Effector CD4-positive, alpha-beta T cell (primary cell): ENCODE data around the gene SCN4B.

Experiments
- DNase-seq: peaks from one replicate; pipeline ENCODE4 v3.0.0-alpha.2; 2020

Gene SCN4B

GRCh38 chr11:118151431-118151830 lies 1.2 kb downstream of the SCN4B start:
- no peak for DNase-seq

- no peak for DNase-seq
Observed at GRCh38 chr11:118149493-118149892, 3.1 kb downstream of the SCN4B start.

DNA sequence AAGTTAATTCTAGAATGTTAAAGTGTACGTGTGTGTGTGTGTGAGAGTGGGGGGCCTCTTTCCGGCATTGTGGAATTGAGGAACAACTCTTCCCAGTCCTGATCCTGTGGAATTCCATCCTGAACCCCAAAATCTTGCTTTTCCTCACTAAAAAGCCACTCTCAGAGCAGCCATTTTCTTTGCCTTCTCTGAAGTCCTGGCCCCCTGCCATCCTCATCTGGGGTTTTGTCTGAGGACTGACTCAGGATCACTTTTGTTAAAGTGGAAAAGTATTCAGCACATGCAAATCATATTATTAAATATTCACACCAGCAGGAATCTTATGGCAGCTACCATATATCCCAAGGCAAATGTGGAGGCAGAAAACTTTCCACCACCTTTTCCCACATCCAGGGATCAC lies 3.8 kb downstream of the SCN4B start:
- no peak for DNase-seq

DNA sequence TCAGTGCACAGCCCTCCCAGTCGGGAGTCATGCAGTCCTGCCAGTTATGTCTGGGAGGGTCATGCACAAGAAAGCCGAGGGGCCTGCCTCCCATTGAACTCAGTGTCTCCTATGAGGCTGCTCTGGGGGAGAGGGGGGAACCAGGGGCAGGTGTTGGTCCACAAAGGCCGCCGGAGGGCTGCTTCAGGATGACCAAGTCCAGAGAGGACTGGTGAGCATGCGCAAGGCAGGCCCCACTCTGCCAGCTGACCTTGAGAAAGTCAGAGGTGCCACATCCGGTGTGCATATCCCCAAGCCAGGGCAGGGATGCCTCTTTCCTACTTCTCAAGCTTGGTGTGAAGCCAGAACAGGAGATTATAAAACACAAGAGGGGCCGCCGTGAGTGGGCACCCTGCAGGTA lies 4.4 kb downstream of the SCN4B start:
- DNase-seq: no peak

DNA sequence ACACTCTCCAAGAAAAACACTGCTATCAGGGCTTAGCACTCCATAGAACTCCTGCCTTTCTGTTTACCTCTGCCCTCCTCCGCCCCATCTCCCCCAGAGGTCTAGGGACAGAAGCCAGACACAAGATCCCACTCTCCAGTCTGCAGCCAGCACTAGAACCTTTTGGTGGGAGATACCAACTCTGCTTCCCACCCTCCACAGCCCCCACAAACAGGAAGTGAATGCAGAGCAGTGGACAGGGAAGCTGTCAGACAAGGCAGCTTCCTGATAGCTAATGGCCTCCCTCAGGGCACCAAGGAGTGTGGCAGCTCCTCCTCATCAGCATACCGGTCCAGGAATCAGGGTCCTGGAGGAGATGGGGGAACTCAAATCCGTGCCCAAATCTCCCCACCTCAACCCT lies 5.1 kb downstream of the SCN4B start:
- DNase-seq: no peak

DNA sequence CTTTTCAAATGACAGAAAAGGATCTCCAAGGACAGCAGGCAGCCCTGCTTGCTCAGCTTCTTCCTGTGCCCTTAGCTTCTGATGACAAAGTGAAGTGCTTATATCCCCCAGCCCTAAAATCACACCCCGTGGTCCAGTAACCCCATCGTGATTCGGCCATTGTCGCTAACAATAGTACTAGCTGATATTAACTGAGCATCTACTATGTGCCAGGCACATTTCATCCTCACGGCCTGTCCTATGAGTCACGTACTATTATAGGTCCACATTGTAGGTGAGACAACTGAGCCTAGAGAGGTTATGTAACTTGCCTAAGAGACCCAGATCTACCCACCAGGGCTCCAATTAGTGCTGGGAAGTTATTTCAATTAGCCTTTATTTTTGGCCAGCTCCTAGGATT lies 6.1 kb downstream of the SCN4B start:
- no peak for DNase-seq

- DNase-seq: peak; percentile 82
Observed at GRCh38 chr11:118145285-118146227, 7.1 kb downstream of the SCN4B start.

GRCh38 chr11:118144301-118145268 lies 8.0 kb downstream of the SCN4B start:
- DNase-seq: no peak

- DNase-seq: no peak
Observed at GRCh38 chr11:118143661-118144185, 8.9 kb downstream of the SCN4B start.

DNA sequence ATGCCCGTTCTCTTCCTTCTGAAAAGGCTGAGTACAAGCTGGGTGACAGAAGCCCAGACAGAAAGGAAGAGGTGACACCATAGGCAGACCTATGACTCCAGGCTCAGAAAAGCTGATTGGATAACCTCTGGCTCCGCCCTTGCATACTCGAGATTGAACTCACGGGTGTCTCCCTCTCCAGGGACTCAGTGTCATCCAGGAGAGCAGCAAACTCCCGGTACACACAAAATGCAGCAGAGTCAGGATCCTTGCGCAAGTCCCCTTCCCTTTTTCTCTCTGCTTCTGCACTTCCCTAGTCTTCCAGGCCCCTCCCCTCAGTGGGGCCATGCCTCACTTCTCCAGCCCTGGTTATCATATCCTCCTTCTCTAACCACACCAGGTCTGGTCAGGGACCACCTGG lies 9.8 kb downstream of the SCN4B start:
- no peak for DNase-seq

DNA sequence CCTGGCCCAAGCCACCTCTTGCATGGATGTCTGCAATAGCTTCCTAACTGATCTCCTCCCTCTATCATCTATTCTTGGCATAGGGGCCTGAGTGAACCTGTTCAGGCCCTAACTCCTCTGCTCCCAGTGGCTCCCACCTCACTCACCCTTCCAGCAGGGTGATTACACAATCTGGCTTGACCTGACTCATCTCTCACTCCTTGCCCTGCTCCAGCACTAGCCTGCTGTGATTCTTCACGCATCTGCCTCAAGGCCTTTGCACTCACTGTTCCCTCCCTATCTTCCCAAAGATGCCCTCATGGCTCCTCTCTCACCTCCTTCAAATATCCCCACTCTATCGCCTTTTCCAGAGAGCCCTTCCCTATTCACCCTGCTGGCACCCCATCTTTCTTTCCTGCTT lies 10.5 kb downstream of the SCN4B start:
- DNase-seq: no peak

- DNase-seq: no peak
Observed at GRCh38 chr11:118139578-118139977, 13.0 kb downstream of the SCN4B start.

DNA sequence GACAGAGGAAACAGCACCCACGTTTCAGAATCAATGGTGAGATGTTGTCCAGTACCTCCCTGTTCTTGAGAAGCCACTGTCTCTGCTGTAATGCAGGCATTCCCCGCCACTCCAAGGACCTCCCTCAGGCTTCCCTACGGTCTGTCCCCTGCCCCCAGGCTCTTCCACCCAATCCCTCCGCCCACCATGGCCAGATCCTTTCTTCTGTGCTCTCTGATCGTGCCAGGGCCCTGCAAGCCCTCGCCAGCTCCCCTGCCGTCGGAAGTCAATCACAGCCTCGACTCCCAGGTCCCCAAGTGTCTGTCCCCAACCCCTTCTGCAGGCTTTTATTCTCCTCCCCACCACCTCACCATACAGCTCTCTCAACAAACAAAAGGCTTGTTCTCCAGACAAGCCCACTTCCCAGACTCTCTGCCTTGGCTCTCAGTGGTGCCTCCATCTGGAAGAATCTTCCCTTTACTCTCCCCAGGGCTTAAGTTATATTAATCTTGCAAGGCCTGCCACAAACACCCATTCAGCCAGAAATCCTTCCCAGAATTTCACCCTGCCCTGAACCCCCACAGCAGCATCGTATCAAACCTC lies 13.7 kb downstream of the SCN4B start:
- no peak for DNase-seq

DNA sequence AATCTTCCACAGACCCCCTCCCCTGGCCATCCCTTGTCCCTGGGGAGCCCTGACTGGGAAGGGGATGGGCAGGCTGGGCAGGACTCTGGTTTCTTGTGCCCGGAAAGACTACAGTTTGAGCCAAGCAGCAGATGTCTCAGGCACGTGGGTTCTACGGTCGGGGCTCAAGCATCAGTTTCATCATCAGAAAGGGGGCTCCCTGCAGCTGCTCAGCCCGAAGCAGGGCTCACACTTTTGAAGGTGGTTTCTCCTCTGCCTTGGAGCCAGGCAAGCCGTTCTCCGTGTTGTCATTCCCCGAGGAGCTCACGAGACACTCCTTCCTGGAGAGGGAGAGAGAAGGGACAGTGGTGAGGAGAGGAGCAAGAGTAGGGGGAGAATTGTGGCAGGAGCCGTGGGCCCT lies 15.8 kb downstream of the SCN4B start:
- no peak for DNase-seq

DNA sequence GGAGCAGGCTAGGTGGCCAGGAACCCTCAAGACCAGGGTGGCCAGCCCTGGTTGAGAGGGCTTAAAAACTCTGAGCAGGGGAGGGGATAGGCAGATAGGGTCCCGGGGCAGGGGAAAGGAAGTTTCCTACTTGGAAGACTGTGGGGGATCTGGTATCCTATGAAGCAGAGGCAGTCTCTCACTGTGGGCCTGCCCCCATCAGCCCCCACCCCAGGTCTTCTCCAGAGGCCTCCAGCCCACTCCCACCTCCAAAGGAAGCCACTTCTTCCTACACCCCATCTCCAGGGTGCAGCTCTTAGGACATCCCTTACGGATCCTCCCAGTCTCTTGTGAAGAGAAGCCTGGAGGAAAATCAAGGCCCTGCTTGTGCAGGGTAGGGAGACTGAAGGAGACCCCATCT lies 16.3 kb downstream of the SCN4B start:
- no peak for DNase-seq

DNA sequence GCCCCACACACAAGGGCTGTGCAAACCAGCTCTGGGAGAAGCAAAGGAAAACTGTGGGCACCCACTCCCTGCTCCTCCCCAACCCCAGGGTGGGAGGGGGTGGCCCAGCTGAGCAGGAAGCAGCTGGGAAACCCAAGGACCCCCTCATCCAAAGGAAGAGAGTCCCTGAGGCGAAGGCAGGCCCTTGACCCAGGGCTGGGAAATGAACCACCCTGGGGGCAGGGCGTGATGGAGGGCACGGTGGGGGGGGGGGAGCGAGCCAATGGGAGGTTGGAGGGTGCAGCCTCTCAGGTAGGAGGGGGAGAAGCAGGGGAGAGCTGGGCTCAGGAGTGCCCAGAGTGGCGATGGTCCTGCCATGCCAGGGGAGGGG lies 16.8 kb downstream of the SCN4B start:
- no peak for DNase-seq

- no peak for DNase-seq
Observed at GRCh38 chr11:118135051-118135795, 17.4 kb downstream of the SCN4B start.

GRCh38 chr11:118133816-118134215 lies 18.8 kb downstream of the SCN4B start:
- no peak for DNase-seq

DNA sequence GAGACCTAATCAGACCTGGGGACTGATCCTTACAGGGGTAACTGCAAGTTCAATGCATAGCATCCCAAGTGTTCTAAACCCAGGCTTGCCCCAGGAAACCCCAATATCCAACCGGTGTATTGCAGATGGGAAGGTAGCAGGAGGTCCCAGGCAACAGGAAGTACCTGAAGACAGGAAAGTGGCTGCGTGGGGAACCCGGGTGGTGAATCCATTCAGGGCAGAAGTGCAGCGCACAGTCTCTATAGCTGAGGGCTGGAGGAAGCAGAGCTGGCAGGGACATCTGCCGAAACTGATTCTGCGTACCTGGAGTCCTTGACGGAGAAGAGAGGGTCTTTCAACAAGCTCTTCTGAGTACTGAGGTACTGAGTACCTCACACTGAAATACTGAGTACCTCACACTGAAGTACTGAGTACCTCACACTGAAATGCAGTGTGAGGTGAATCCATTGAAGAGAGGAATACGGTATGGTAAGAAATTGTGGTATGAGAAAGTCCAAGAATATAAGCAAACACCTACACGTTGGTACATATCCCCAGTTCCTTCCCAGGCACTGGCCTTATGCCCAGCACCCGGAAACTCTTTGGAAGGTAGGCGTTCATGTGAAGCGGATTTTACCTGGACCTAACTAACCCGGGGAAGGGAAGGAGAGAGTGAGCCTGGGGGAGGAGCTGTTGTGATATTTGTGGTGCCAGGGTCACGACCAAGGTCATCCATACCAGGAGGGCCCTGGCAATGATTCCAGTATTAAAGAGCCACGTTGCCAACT lies 20.1 kb downstream of the SCN4B start:
- no peak for DNase-seq

GRCh38 chr11:118129471-118130172 lies 23.0 kb downstream of the SCN4B start:
- DNase-seq: no peak
